H1 (cell line): Measurements from ENCODE around the gene PTPRD. TPM values are rescaled to one million over a fixed set of nuclear protein-coding genes. Genes with fewer than 3 reads are reported as not detected.

Experiments used
- CTCF ChIA-PET: fragments of 300-600 bp; sonication (Branson Sonifier 250); formaldehyde crosslinking; loops from one replicate; lab custom pipeline; 2021; ENCODE audit not compliant: partially characterized antibody; lab: Charles Lee
- POLR2A ChIA-PET: fragments of 300-600 bp; sonication (Branson Sonifier 250); formaldehyde crosslinking; loops from one replicate; lab custom pipeline; 2021; ENCODE audit warnings: inconsistent platforms; ENCODE audit not compliant: partially characterized antibody; lab: Charles Lee
- DNase-seq, 2 experiments: peaks; one replicate each; pipeline versions ENCODE4 v3.0.0 to v3.0.0-alpha.2; 2010 to 2022; ENCODE audit warnings: low spot score in 2 of 2, low read depth in 1 of 2, mixed read lengths in 1 of 2
- FAIRE-seq: peaks from 2 replicates; lab custom pipeline; 2011; peaks lifted over from hg19 to GRCh38; lab: Jason Lieb, UNC
- H2AFZ ChIP-seq: 2 replicates; pipeline ENCODE4 v1.8.1; 2012; ENCODE audit warnings: low read length, inconsistent platforms
- H2AK5ac ChIP-seq: 2 replicates; pipeline ENCODE4 v1.6.1; 2013; ENCODE audit warnings: low read depth, low read length
- H2BK120ac ChIP-seq: replicated peaks from 2 replicates; pipeline ENCODE3; 2013; ENCODE audit warnings: low read depth, low read length, inconsistent platforms
- H2BK12ac ChIP-seq: 2 replicates; pipeline ENCODE4 v1.6.1; 2013; ENCODE audit warnings: low read depth, low read length
- H2BK15ac ChIP-seq: 2 replicates; pipeline ENCODE4 v1.6.1; 2013; ENCODE audit warnings: low read length
- H2BK20ac ChIP-seq: 2 replicates; pipeline ENCODE4 v1.6.1; 2013; ENCODE audit warnings: low read length
- H2BK5ac ChIP-seq: 2 replicates; pipeline ENCODE4 v1.6.1; 2013; ENCODE audit warnings: low read depth, low read length
- H3K14ac ChIP-seq: 2 replicates; pipeline ENCODE4 v1.6.1; 2013; ENCODE audit warnings: inconsistent platforms; ENCODE audit not compliant: insufficient read length
- H3K18ac ChIP-seq: 2 replicates; pipeline ENCODE4 v1.6.1; 2013; ENCODE audit warnings: low read length; ENCODE audit errors: extremely low read depth
- H3K23ac ChIP-seq: 2 replicates; pipeline ENCODE4 v1.6.1; 2013; ENCODE audit warnings: inconsistent platforms; ENCODE audit not compliant: insufficient read length
- H3K23me2 ChIP-seq: 2 replicates; pipeline ENCODE4 v1.6.1; 2013; ENCODE audit warnings: low read depth, low read length
- H3K27ac ChIP-seq: 2 replicates; pipeline ENCODE4 v1.6.1; 2011; ENCODE audit warnings: low read depth, low read length, inconsistent platforms
- H3K27me3 ChIP-seq, 4 experiments: replicated peaks in 1 of 4; 1 replicate in 1 of 4; 2 replicates in 3 of 4; pipeline versions ENCODE4 v1.6.1 to v1.8.1; 2011 to 2013; ENCODE audit warnings: low read length in 3 of 4, mild to moderate bottlenecking in 3 of 4, inconsistent platforms in 2 of 4, mixed read lengths in 2 of 4, moderate library complexity in 1 of 4; ENCODE audit not compliant: control insufficient read depth in 3 of 4, insufficient read depth in 3 of 4; ENCODE audit errors: extremely low read depth in 1 of 4
- H3K36me3 ChIP-seq, 4 experiments: 2 replicates each; pipeline versions ENCODE4 v1.6.1 to v1.8.1; 2011 to 2013; ENCODE audit warnings: mild to moderate bottlenecking in 4 of 4, low read length in 3 of 4, moderate library complexity in 2 of 4, control low read depth in 1 of 4, inconsistent platforms in 1 of 4; ENCODE audit not compliant: insufficient read depth in 4 of 4, control insufficient read depth in 2 of 4
- H3K4ac ChIP-seq: replicated peaks from 2 replicates; pipeline ENCODE3; 2013; ENCODE audit warnings: low read length, low read depth, mixed read lengths, inconsistent platforms; ENCODE audit not compliant: insufficient read length
- H3K4me1 ChIP-seq, 4 experiments: replicated peaks in 1 of 4; 1 replicate in 1 of 4; 2 replicates in 3 of 4; pipeline versions ENCODE4 v1.6.1 to v1.8.1; 2011 to 2013; ENCODE audit warnings: low read length in 3 of 4, inconsistent platforms in 2 of 4, mixed read lengths in 1 of 4; ENCODE audit not compliant: insufficient read depth in 4 of 4, control insufficient read depth in 3 of 4
- H3K4me2 ChIP-seq, 2 experiments: 2 replicates each; pipeline versions ENCODE4 v1.6.1 to v1.8.1; 2011 to 2013; ENCODE audit warnings: low read depth in 2 of 2, low read length in 2 of 2, control low read depth in 1 of 2, inconsistent platforms in 1 of 2, mild to moderate bottlenecking in 1 of 2; ENCODE audit not compliant: insufficient read depth in 1 of 2
- H3K4me3 ChIP-seq, 4 experiments: fragments of 200-600, 300-600 bp in 1 of 4; sonication (generic), shearing (Covaris generic), sonication (Bioruptor Twin) in 1 of 4; 2 replicates each; pipeline versions ENCODE4 v1.5.1 to v1.8.1; 2011 to 2016; ENCODE audit warnings: low read length in 4 of 4, low read depth in 3 of 4, control low read depth in 2 of 4, inconsistent platforms in 2 of 4, mild to moderate bottlenecking in 2 of 4, mixed read lengths in 1 of 4, moderate library complexity in 1 of 4; ENCODE audit not compliant: insufficient read depth in 2 of 4; ENCODE audit errors: extremely low read depth in 1 of 4
- H3K56ac ChIP-seq: replicated peaks from 2 replicates; pipeline ENCODE3; 2013; ENCODE audit warnings: low read depth, mild to moderate bottlenecking, mixed read lengths, low read length, inconsistent platforms; ENCODE audit not compliant: insufficient read length
- H3K79me1 ChIP-seq: 2 replicates; pipeline ENCODE4 v1.6.1; 2013; ENCODE audit warnings: low read depth, low read length, control low read depth
- H3K79me2 ChIP-seq, 2 experiments: 2 replicates each; pipeline versions ENCODE4 v1.6.1 to v1.8.1; 2012 to 2013; ENCODE audit warnings: low read length in 2 of 2, mild to moderate bottlenecking in 2 of 2, inconsistent platforms in 1 of 2; ENCODE audit not compliant: insufficient read depth in 2 of 2, control insufficient read depth in 1 of 2
- H3K9ac ChIP-seq, 4 experiments: replicated peaks in 1 of 4; 1 replicate in 1 of 4; 2 replicates in 3 of 4; pipeline versions ENCODE4 v1.6.1 to v1.8.1; 2011 to 2013; ENCODE audit warnings: low read depth in 3 of 4, low read length in 3 of 4, control low read depth in 2 of 4, mild to moderate bottlenecking in 2 of 4, moderate library complexity in 2 of 4, inconsistent platforms in 1 of 4; ENCODE audit errors: extremely low read depth in 1 of 4
- H3K9me3 ChIP-seq, 2 experiments: 2 replicates each; pipeline versions ENCODE4 v1.6.1 to v1.8.1; 2012 to 2013; ENCODE audit warnings: mild to moderate bottlenecking in 2 of 2, moderate library complexity in 2 of 2, control low read depth in 1 of 2, inconsistent platforms in 1 of 2, low read depth in 1 of 2, low read length in 1 of 2, mixed read lengths in 1 of 2; ENCODE audit not compliant: insufficient read depth in 2 of 2
- H4K20me1 ChIP-seq, 2 experiments: replicated peaks in 1 of 2; 2 replicates each; pipeline versions ENCODE3 to v1.8.1; 2011 to 2013; ENCODE audit warnings: inconsistent platforms in 2 of 2, low read length in 2 of 2, mild to moderate bottlenecking in 1 of 2; ENCODE audit not compliant: insufficient read depth in 2 of 2, control insufficient read depth in 1 of 2
- H4K5ac ChIP-seq: 2 replicates; pipeline ENCODE4 v1.6.1; 2013; ENCODE audit warnings: low read length, low read depth, mixed read lengths, inconsistent platforms; ENCODE audit not compliant: insufficient read length
- H4K8ac ChIP-seq: 2 replicates; pipeline ENCODE4 v1.8.0; 2013; ENCODE audit warnings: mild to moderate bottlenecking, moderate library complexity, low read length, inconsistent platforms; ENCODE audit not compliant: insufficient read depth; ENCODE audit errors: extremely low read depth
- H4K91ac ChIP-seq: replicated peaks from 2 replicates; pipeline ENCODE3; 2013; ENCODE audit warnings: low read length, mixed read lengths, inconsistent platforms; ENCODE audit not compliant: insufficient read length
- ASH2L ChIP-seq: fragments of 200-600, 300-600 bp; sonication (generic); IDR thresholded peaks from one replicate; pipeline ENCODE4 v1.7.1; 2017; ENCODE audit warnings: low read length
- BRCA1 ChIP-seq: IDR thresholded peaks from 2 replicates; pipeline ENCODE4 v1.6.1; 2012; ENCODE audit warnings: low read depth, low read length, improper control_type of control experiment
- CREB1 ChIP-seq: IDR thresholded peaks from 2 replicates; pipeline ENCODE4 v1.6.1; 2012; ENCODE audit warnings: inconsistent platforms
- CTCF ChIP-seq, 3 experiments: IDR thresholded peaks; 1 replicate in 2 of 3; 2 replicates in 1 of 3; pipeline versions ENCODE4 v1.5.1 to v1.6.1; 2011; ENCODE audit warnings: low read length in 3 of 3, mild to moderate bottlenecking in 3 of 3, inconsistent platforms in 2 of 3, low read depth in 1 of 3, moderate library complexity in 1 of 3; ENCODE audit not compliant: insufficient read depth in 1 of 3; ENCODE audit errors: control extremely low read depth in 1 of 3
- HDAC2 ChIP-seq, 2 experiments: fragments of 300-600 bp in 1 of 2; sonication (generic) in 1 of 2; IDR thresholded peaks; 2 replicates each; pipeline ENCODE4 v1.6.1; 2011 to 2012; ENCODE audit warnings: low read depth in 2 of 2, low read length in 2 of 2, mild to moderate bottlenecking in 2 of 2, moderate library complexity in 2 of 2, borderline replicate concordance in 1 of 2, inconsistent platforms in 1 of 2
- KDM5A ChIP-seq: fragments of 200-600 bp; IDR thresholded peaks from 2 replicates; pipeline ENCODE4 v1.7.1; 2012; ENCODE audit warnings: mild to moderate bottlenecking, low read length, inconsistent platforms, mixed read lengths
- NANOG ChIP-seq: IDR thresholded peaks from 2 replicates; pipeline ENCODE4 v1.6.1; 2011; ENCODE audit warnings: low read length, low read depth, mild to moderate bottlenecking, inconsistent platforms; ENCODE audit not compliant: insufficient read depth, poor library complexity, severe bottlenecking
- PHF8 ChIP-seq: fragments of 200-600 bp; sonication (generic); conservative IDR thresholded peaks from 2 replicates; pipeline ENCODE4 v1.7.1; 2012; ENCODE audit warnings: low read depth, mild to moderate bottlenecking, inconsistent platforms, low read length, moderate library complexity
- POLR2AphosphoS5 ChIP-seq: IDR thresholded peaks from 2 replicates; pipeline ENCODE4 v1.6.1; 2011; ENCODE audit warnings: low read depth, low read length
- RFX5 ChIP-seq: IDR thresholded peaks from 2 replicates; pipeline ENCODE4 v1.6.1; 2011; ENCODE audit warnings: low read depth, low read length, improper control_type of control experiment, borderline replicate concordance
- SIRT6 ChIP-seq: IDR thresholded peaks from one replicate; pipeline ENCODE4 v1.7.1; 2012; ENCODE audit warnings: low read length, inconsistent platforms
- SP1 ChIP-seq: IDR thresholded peaks from 2 replicates; pipeline ENCODE4 v1.6.1; 2011; ENCODE audit warnings: low read depth, low read length
- ZNF274 ChIP-seq: IDR thresholded peaks from 2 replicates; pipeline ENCODE4 v1.7.0; 2012; ENCODE audit warnings: low read length, borderline replicate concordance; ENCODE audit errors: extremely low read depth
- whole genome bisulfite sequencing, 2 experiments: shearing (Covaris generic) in 1 of 2; methylation state at CpG; one replicate each; pipeline versions ENCODE4 v1.1.6 to v1.1.7; 2013 to 2015; ENCODE audit warnings: low lambda C conversion rate in 2 of 2, mixed read lengths in 2 of 2, inconsistent platforms in 1 of 2, low coverage in 1 of 2, missing lambda C conversion rate in 1 of 2; ENCODE audit not compliant: insufficient replicate concordance in 2 of 2, insufficient coverage in 1 of 2, insufficient read length in 1 of 2; ENCODE audit errors: extremely low coverage in 1 of 2, missing lambda C conversion rate in 1 of 2; 5-methylcytosine and 5-hydroxymethylcytosine counted together
- polyA plus RNA-seq, 7 experiments: library from polyadenylated mRNA; depleted of rRNA in 3 of 7; stranded (reverse) in 5 of 7; unstranded in 2 of 7; fragments of >200 nt in 5 of 7; fragments of 200-250 nt in 2 of 7; gene quantifications; 1 replicate in 5 of 7; 2 replicates in 1 of 7; 4 replicates in 1 of 7; pipeline versions ENCODE4 v1.2.1 to v1.2.3, GENCODE V29; 2011 to 2013; ENCODE audit warnings: missing spikeins in 2 of 7, mixed read lengths in 2 of 7
- total RNA-seq: library from RNA; stranded (reverse); fragmentation: NEBNext Ultra II Directional; extraction: Animal tissue kit (Norgen Biotek cat#: 25700); gene quantifications from 2 replicates; pipeline ENCODE4 v1.2.1, GENCODE V29; 2021

The PTPRD gene
- total and polyA plus RNA-seq, 2 of the 8 experiments (the other 6 are each of a cell fraction or from before 2014, with no cell fraction given) = 17.2 to 77.0 TPM

- no peaks in the 10 kb centered on the region for H3K79me2 ChIP-seq
- CTCF ChIA-PET = interaction anchor here (1.1 kb wide), 1 partner anchor 411 kb away, joined by 5 read pairs; no protein-coding TSS in a partner anchor
- no peak for DNase-seq
- TF ChIP-seq PHF8 (no peak), BRCA1 (no peak), RFX5 (no peak), CREB1 (no peak), SIRT6 (no peak), KDM5A (no peak), SP1 (no peak), HDAC2 (IDR thresholded peaks at IDR 0.05; ENCODE audit: borderline replicate concordance in 1 of 2, low read depth in 2 of 2, low read length in 2 of 2) (no peak), POLR2AphosphoS5 (no peak), NANOG (no peak), CTCF (IDR thresholded peaks at IDR 0.05; ENCODE audit: control extremely low read depth in 1 of 3, insufficient read depth in 1 of 3, low read depth in 1 of 3, low read length in 3 of 3) (no peak), ZNF274 (no peak), ASH2L (no peak)
Measured at GRCh38 chr9:9764821-9765220, 848.0 kb downstream of the PTPRD start.

More at GRCh38 chr9:9764821-9765220, 848.0 kb downstream of the PTPRD start:
- no peak overlapping the region for H3K4me2 ChIP-seq
- H3K27ac ChIP-seq = no peak overlapping the region
- H2BK120ac ChIP-seq = no peak overlapping the region
- no peak overlapping the region for H4K5ac ChIP-seq
- no peaks in the 10 kb centered on the region; the same call in 1 of the 2 replicates for H3K23me2 ChIP-seq
- H2AFZ ChIP-seq = no peak overlapping the region
- H3K9me3 ChIP-seq = no peaks in the 10 kb centered on the region
- H2BK15ac ChIP-seq = no peak overlapping the region
- H3K56ac ChIP-seq = no peak overlapping the region
- no peak overlapping the region for H2AK5ac ChIP-seq
- no peaks in the 10 kb centered on the region for H4K20me1 ChIP-seq
- H3K23ac ChIP-seq = no peak overlapping the region
- H3K79me1 ChIP-seq = no peaks in the 10 kb centered on the region
- H3K9ac ChIP-seq = no peak overlapping the region
- no peak overlapping the region for H3K18ac ChIP-seq
- no peaks in the 10 kb centered on the region for H3K4me1 ChIP-seq
- H3K36me3 ChIP-seq = no peaks in the 10 kb centered on the region
- H4K8ac ChIP-seq = no peak overlapping the region
- no peak overlapping the region for H2BK5ac ChIP-seq
- POLR2A ChIA-PET = no interaction called here
- H2BK20ac ChIP-seq = no peak overlapping the region
- no peak for FAIRE-seq
- H3K4ac ChIP-seq = no peak overlapping the region
- no peak overlapping the region for H4K91ac ChIP-seq
- H3K4me3 ChIP-seq = no peak overlapping the region
- no peak overlapping the region for H3K14ac ChIP-seq
- no peak overlapping the region for H2BK12ac ChIP-seq
- WGBS, 2 experiments = 94% methylated on average over 2 of the region's 2 CpGs; no CpG with 5 or more reads in 1 of the 2 experiments
- no peaks in the 10 kb centered on the region for H3K27me3 ChIP-seq
